IPS-18c (cell line): ENCODE results near the gene HOXA7.

ENCODE experiments used
- H3K4me3 ChIP-seq: 2 replicates; pipeline ENCODE4 v1.7.0; 2013; ENCODE audit warnings: low read depth, mild to moderate bottlenecking, low read length, moderate library complexity; ENCODE audit not compliant: insufficient read depth
- H3K9me3 ChIP-seq: one replicate; pipeline ENCODE4 v1.6.1; 2013; ENCODE audit warnings: mild to moderate bottlenecking, low read length, moderate library complexity; ENCODE audit not compliant: control insufficient read depth, insufficient read depth

Gene HOXA7

DNA sequence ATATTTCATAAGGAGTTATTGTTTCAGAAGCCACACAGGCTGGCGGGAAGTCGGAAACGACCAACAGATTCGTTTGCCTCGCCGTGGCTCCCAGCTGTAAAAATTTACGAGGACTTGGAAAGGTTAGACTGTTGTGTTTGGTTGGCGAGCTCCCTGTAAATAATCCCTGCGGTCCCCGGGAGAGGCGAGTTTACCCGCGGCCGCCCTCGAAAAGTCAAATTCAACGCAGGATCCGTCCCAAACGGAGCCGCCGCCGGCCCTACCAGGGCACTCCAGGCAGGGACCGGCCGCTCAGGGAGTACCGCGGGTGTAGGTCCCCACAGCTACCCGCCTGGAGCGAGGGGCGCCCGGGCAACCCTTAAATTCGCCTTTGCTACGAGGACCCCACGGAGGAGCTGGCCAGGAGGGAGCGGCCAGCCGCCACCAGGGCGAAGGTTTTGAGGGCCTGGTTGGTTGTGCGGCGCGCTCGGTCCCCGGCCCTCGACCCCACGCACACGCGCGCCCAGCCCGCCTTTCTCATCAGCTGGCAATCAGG, 9.6 kb upstream of the HOXA7 start:
- no peak overlapping the region for H3K4me3 ChIP-seq

DNA sequence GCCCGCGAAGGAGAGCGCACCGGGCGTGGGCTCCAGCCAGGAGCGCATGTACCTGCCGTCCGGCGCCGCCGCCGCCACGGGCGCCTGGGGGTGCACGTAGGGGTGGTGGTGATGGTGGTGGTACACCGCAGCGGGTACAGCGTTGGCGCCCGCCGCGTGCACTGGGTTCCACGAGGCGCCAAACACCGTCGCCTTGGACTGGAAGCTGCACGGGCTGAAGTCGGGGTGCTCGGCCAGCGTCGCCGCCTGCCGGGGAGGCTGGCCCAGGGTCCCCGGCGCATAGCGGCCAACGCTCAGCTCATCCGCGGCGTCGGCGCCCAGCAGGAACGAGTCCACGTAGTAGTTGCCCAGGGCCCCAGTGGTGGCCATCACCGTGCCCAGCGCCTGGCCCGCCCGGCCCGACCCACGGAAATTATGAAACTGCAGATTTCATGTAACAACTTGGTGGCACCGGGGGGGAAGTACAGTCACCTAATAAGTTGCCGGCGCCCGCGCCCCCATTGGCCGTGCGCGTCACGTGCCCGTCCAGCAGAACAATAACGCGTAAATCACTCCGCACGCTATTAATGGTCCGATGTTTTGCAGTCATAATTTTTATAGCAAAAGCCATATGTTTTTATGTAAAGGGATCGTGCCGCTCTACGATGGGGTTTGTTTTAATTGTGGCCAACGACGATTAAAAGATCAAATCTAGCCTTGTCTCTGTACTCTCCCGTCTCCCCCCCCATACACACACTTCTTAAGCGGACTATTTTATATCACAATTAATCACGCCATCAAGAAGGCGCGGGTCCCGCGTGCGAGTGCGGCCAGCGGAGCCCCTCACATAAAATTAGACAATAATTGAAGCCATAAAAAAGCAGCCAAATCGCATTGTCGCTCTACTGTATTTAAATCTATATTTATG, 8.9 kb upstream of the HOXA7 start, which contains the start of gene HOXA9:
Gene HOXA9, minus strand, starts transcription at position 449 of the 907 bp plus-strand sequence. Its CDS starts 80 bp downstream, at position 369.
- no peak within 1 kb of the TSS; the same call in 1 of the 2 replicates for H3K4me3 ChIP-seq
- peaks cover 9% of the 10 kb centered on the region for H3K9me3 ChIP-seq

More for the DNA sequence above, 9.6 kb upstream of the HOXA7 start:
- peaks cover 7% of the 10 kb centered on the region for H3K9me3 ChIP-seq

DNA sequence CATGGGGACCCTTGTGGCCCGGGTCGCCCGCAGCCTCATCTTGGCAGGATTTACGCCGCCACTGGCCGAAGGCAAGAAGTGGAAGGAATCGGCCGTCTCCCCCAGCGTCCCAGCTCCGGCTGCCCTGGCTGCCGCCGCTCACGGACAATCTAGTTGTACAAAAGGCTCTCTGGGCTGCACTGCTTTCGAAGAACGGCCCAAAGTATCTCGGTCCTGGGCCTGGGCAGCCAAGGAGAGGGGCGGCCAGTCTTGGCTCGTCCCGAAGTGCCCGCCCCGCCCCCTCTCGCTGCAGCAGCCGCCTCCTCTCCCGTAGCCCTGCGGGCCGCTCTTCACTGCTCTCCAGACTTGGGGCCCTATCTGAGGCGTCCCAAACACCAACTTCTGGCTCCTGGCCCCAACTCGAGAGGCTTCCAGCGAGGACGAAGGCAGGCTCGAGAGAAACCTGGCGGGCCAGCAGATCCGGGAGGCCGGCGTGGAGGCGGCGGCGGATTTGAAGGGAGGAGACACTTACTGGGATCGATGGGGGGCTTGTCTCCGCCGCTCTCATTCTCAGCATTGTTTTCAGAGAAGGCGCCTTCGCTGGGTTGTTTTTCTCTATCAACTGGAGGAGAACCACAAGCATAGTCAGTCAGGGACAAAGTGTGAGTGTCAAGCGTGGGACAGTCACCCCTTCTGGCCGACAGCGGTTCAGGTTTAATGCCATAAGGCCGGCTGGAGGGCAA, 8.1 kb upstream of the HOXA7 start:
- H3K4me3 ChIP-seq = no peak overlapping the region; the same call in 1 of the 2 replicates

DNA sequence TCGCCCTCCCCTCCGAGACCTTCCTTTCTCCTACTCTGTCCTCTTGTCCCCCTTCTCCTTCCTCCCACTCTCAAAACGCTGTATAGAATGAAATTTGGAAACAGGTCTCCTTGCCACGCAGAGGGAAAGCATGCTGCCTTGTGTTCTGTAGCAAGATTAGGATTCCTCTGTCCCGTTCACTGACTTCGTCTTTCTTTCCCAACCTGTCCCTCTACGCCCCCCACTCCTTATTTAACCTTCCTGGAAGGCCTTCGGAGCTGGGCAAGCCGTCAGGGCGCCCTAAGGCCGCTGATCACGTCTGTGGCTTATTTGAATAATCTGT, 7.5 kb upstream of the HOXA7 start:
- Histone ChIP-seq H3K9me3 (peaks cover 12% of the 10 kb centered on the region), H3K4me3 (no peak overlapping the region)

More for the DNA sequence above, 8.1 kb upstream of the HOXA7 start:
- peaks cover 12% of the 10 kb centered on the region for H3K9me3 ChIP-seq

DNA sequence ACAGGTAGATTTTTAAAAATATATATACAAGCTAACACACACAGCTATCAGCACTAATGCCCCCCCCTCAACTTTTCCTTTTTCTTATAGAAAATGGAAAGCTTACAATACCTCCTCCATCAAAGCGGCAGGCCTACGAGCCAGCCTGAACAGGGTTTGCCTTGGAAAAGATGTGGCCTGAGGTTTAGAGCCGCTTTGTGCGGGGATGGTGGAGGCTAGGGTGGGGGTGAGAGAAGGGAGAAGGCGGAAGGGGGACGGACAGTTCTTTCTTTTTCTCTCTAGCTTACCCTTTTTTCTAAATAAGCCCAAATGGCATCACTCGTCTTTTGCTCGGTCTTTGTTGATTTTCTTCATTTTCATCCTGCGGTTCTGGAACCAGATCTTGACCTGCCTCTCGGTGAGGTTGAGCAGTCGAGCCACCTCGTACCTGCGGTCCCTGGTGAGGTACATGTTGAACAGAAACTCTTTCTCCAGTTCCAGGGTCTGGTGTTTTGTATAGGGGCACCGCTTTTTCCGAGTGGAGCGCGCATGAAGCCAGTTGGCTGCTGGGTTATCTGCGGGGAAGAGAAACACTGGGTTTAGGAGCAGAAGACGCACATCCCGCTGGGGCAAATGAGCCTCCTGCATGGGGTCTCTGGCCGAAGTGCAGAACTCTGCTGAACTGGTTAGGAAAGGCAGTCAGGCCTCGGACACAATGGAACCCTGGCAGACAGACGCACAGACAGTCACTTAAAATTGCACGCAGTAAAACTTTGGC, 7.0 kb upstream of the HOXA7 start:
- peaks cover 13% of the 10 kb centered on the region for H3K9me3 ChIP-seq
- H3K4me3 ChIP-seq = no peak overlapping the region

DNA sequence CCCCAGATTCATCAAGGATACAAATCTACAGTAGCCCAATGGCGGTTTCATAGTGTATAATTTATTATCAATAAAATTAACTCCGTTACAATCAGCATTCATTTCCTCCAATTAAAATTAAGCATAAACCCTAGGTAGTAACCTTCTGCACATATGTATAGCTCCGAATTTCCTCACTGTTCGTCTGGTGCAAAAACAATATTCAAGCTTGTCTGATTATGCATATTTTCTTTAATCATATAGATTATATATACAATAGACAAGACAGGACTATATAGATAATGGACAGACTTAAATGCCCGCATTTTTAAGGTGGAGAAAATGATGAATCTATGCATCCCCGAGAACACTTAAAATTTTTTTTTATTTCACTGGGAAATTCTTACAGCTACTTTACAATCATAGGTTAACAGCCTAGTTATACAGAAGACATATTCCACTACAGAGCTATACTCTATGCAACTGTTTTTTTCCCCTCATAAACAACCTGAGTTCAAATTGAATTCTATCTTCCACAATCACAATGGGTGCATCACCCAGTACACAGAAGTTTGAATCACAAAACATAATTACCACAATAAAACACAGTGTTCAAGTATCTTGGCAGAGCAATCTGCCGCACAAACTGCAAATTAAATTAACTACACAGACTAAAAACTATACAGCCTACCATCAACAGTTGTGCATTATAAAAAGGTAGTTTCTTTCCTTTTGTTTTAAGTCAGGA, 6.2 kb upstream of the HOXA7 start:
- Histone ChIP-seq H3K9me3 (peaks cover 16% of the 10 kb centered on the region), H3K4me3 (no peak overlapping the region)

DNA sequence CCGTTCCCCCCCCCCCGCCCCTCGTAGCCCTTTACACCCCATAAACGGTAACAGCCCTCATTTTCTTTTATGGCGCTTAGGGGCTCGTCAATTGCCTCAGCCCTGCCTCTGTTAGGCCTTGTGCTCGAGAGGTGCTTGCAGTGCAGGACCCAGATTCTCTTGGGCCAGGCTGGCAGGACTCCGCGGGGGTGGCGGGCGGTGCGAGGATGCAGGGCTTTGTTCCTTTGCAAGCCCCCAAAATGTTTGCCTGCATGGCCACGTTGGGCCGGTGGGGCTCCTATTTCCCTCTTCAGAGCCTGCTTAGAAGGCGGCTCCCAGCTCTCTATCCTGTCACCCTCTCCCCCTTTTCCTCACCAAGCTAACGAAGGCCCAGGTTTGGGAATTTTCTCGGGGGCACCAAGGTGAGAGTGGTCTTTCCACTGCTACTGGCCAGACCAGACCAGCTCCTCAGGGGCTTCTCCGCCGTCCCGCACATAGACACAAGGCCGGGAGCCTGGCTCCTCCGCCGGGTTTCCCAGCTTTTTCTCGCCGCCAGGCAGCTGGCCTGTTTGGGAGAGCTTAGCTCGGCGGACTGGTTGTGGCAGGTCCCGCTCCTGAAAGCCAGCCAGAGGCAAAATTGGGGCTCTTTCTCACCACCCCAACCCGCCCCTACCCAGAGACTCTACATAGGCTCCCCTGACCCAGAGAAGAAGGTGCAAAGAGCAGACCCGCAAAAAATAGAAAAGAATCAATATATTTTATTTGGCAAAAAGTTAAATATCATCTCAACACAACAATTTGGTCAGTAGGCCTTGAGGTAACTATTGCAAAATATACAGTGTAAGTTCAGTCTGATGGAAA, 5.5 kb upstream of the HOXA7 start:
- Histone ChIP-seq H3K4me3 (no peak overlapping the region), H3K9me3 (peaks cover 16% of the 10 kb centered on the region)

DNA sequence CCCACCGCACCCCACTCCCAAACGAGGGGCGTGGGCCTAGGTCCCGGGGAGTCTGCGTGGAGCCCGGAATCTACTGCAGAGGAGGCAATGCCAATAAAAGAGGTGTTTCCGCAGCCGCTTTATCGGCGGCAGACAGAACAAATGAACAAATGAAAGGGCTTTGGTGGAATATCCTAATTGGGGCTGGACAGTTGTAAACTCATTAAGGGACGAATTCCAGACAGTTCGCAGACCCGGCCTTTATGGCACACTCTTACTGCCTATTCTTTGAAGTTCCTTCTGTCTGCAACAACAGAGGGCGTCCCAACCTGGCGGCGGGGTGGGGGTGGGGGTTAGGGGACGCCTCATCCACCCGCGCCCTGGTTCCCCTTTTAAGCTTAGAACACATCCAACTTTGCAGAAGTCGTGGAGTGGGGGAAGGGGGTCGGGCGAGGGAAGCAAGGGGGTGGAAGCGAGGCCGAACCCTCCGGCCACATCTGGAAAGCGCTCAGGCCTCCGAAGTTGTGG, 4.8 kb upstream of the HOXA7 start:
- no peak overlapping the region for H3K4me3 ChIP-seq
- peaks cover 16% of the 10 kb centered on the region for H3K9me3 ChIP-seq

DNA sequence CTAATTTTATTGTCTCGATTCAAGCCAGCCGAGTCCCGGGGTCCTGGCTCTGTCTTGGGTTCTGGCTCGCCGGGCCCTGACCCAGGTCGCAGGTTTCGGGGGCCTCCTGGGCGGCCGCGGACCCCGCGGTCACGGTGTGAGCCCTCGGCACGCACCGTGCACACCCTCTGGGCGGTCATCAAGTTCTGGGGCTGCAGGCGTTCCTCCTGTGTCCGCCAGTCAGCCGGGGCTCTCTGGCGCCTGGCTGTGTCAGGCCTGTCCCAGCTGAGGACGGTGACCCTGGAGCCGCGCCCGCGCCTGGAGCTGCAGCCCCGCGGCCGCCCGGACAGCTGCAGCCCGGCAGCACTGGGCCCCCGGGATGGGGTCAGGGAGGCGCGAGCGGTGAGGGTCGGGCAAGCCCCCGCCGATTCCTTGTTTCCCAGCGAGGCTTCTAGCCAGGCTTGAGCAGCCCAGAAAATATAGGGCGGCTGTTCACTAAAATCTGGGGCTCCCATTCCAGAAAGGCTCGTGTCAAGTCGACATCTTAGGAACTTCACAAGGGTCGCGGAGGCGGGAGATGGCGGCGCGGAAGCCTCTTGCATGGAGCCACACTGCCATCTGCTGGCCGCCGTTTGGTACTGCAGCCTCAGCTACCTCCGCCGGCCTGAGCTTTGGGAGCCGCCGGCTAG, 4.2 kb upstream of the HOXA7 start:
- Histone ChIP-seq H3K4me3 (peak overlapping the region; percentile 61), H3K9me3 (peaks cover 16% of the 10 kb centered on the region)

DNA sequence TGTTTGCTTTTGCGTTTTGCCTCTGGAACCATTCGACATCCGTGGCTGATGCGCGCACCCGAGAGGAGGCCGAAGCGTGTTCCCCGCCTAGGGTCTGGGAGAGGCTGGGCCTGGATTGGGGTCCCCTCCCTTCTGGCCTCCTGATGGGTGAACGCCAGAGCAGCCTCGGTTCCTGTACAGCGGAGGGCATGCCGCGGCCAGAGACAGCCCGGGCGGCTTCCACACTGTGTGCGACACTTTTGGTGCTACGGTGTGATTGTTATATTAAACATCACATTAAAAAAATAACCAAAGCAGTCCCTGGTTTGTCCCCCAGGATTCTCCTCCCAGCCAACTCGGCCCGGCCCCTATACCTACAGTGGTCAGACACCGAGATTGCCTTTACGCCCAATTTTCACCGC, 3.7 kb upstream of the HOXA7 start:
- H3K4me3 ChIP-seq = peak overlapping the region; percentile 61; the same call in 1 of the 2 replicates
- peaks cover 12% of the 10 kb centered on the region for H3K9me3 ChIP-seq

DNA sequence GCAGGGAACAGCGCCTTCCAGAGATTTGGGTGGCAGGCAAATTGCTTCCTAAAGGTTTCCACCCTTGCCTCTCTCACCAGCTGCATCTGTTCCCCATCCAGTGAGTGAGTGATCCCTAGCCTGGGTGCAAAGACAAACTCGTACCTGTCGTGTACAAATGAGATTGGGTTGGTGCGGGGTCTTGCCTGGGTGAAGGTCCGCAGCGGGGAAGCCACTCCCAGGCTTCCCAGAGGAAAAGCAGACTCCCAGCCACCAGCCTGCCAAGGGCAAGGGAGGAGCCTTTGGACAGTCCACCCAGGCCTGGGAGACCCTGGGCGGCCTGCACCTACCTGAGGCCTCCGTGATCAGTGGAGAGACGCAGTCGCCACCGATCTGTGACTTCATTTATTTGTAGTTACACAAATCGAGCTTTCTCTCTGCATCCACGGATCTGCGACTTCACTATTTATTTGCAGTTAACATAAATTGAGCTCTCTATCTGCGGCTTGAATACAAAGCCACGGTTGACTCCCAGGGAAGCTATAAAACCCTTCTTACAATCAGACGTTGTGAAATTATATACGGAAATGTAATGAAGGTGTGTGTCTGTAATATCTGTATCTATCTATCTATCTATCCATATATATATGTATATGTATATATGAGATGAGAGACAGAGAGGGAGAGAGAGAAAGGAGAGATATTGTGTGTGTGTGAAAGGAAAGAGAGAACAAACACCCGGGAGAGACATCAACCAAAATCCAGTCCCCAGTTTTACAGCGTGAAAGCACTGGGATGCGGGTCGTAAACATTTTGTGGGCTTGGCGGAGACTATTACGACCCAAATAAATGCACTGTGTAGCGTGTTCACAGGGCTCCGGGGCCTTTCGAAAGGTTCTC, 3.0 kb upstream of the HOXA7 start:
- Histone ChIP-seq H3K4me3 (no peak overlapping the region), H3K9me3 (peaks cover 9% of the 10 kb centered on the region)

DNA sequence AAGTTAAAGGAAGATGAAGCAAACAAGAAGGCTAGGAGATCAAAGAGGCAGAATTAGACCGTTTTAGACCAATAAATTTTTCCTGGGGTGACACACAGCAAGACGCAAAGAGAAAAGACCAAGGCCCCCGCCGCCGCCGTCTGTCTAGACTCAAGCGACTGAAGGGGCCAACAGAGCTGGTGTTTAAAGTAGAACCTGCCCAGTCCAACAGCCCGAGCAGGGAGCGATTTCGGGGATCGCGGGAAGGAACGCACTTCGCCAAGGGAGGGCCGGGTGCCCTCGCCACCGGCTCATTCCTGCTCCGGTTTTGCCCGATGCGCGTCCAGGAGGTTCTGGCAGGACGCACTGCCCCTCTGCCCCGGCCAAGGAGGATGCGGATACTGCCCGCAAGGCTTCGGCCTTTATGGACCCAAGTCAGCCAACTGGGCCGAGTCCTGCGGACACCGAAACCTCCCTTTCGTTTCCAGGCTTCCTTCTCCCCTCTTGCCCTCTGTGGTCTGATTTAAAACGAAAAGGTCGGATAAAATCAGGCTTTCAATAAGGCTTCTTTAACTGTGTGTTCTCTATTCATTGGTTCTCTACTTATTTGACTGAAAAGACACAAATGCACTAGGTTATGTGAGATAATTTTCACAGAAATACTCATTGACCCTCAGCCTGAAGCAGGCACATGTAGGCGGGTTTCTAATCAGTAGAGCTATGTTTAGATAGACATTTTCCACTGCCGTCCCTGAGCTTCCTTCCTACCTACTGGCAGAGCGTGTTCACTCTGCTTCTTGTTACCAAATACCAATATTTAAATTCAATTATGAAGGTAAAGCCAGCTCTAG, 2.2 kb upstream of the HOXA7 start:
- Histone ChIP-seq H3K4me3 (no peak overlapping the region), H3K9me3 (peaks cover 9% of the 10 kb centered on the region)

DNA sequence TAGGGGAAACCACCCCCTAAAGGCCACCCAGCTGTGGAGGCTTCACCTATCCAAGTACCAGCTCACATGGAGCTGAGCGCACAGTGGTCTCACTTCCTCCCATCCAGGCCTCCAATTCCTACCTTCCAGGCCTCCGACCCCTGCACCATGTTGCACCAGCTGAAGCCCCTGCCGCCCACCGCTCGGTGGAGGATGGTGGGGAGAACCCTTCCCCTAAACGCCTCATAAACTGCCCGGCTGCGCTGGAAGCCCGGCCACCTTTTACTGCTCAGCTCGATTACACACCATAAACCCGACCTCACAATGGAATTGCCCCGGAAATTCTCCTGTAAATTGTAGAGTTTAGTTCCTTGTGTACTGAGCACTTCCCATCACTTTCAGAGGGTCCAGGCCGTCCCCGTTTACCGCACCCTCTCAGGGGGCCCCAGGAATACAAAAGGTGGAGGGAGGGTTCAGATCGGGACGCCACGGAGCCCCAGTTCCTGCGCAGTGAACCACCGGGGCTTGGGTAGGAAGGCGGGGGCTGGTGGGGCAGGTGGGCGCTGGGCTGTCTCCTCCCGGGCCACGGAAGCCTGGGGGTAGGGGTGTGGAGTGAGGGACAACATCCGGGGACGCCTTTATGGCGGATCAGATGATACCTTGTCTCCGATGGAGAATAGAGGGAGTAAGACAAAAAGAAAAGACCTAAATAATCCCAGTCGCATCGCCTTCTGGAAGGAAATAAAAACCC, 1.4 kb upstream of the HOXA7 start:
- Histone ChIP-seq H3K9me3 (peaks cover 9% of the 10 kb centered on the region), H3K4me3 (no peak overlapping the region)
